SK-N-SH (cell line): ENCODE results near the gene HSF5. TPM values are rescaled to one million over a fixed set of nuclear protein-coding genes. Genes with fewer than 3 reads are reported as not detected.

Source experiments
- CTCF ChIA-PET: fragments of 300-600, 350-600 bp; formaldehyde crosslinking; extraction: SDS; loops from one replicate; lab custom pipeline; 2021; lab: Yijun Ruan, JAX
- POLR2A ChIA-PET: fragments of 350-600 bp; sonication (Branson Sonifier 250); formaldehyde crosslinking; extraction: SDS; loops from one replicate; lab custom pipeline; 2020; ENCODE audit warnings: antibody characterized with exemption, inconsistent platforms; lab: Yijun Ruan, JAX
- DNase-seq: peaks from one replicate; pipeline ENCODE4 v3.0.0; 2012
- H2AFZ ChIP-seq: fragments of 200-600 bp; sonication (generic); 2 replicates; pipeline ENCODE4 v1.8.1; 2016; ENCODE audit warnings: antibody characterized with exemption, mild to moderate bottlenecking, low read depth
- H3F3A ChIP-seq: fragments of 200-600 bp; sonication (generic); replicated peaks from 2 replicates; pipeline ENCODE3; 2016; ENCODE audit warnings: antibody characterized with exemption, mild to moderate bottlenecking; ENCODE audit not compliant: insufficient read depth
- H3K27ac ChIP-seq, 2 experiments: fragments of 200-500 bp in 1 of 2; fragments of 200-600 bp in 1 of 2; sonication (Bioruptor generic) in 1 of 2; sonication (generic), shearing (Covaris generic) in 1 of 2; 2 replicates each; pipeline versions ENCODE4 v1.5.1 to v1.6.1; 2014 to 2016; ENCODE audit warnings: low read depth in 2 of 2, inconsistent platforms in 1 of 2, low read length in 1 of 2, mild to moderate bottlenecking in 1 of 2, mixed read lengths in 1 of 2
- H3K27me3 ChIP-seq: fragments of 200-600 bp; sonication (generic), shearing (Covaris generic); 2 replicates; pipeline ENCODE4 v1.6.1; 2016; ENCODE audit warnings: mixed run types; ENCODE audit not compliant: insufficient read depth
- H3K36me3 ChIP-seq, 2 experiments: fragments of 200-500 bp in 1 of 2; fragments of 200-600 bp in 1 of 2; sonication (Bioruptor generic) in 1 of 2; sonication (generic) in 1 of 2; replicated peaks in 1 of 2; 2 replicates each; pipeline versions ENCODE3 to v1.5.1; 2014 to 2016; ENCODE audit warnings: low read length in 1 of 2, mild to moderate bottlenecking in 1 of 2; ENCODE audit not compliant: insufficient read depth in 2 of 2, control insufficient read depth in 1 of 2
- H3K4me1 ChIP-seq, 2 experiments: fragments of 200-500 bp in 1 of 2; fragments of 200-600 bp in 1 of 2; sonication (Bioruptor generic) in 1 of 2; sonication (generic), shearing (Covaris generic) in 1 of 2; 2 replicates each; pipeline versions ENCODE4 v1.5.1 to v1.6.1; 2014 to 2016; ENCODE audit warnings: low read depth in 1 of 2, low read length in 1 of 2, mixed run types in 1 of 2; ENCODE audit not compliant: insufficient read depth in 2 of 2, control insufficient read depth in 1 of 2
- H3K4me2 ChIP-seq: fragments of 200-600 bp; sonication (generic), shearing (Covaris generic); 2 replicates; pipeline ENCODE4 v1.6.1; 2017; ENCODE audit warnings: mixed run types
- H3K4me3 ChIP-seq, 2 experiments: fragments of 200-500 bp in 1 of 2; fragments of 200-600 bp in 1 of 2; sonication (Bioruptor generic) in 1 of 2; sonication (generic), shearing (Covaris generic) in 1 of 2; 2 replicates each; pipeline versions ENCODE4 v1.5.1 to v1.8.1; 2014 to 2016; ENCODE audit warnings: low read depth in 2 of 2, inconsistent platforms in 1 of 2, low read length in 1 of 2, mild to moderate bottlenecking in 1 of 2, mixed read lengths in 1 of 2, moderate library complexity in 1 of 2
- H3K79me2 ChIP-seq: fragments of 200-600 bp; sonication (generic); 2 replicates; pipeline ENCODE4 v1.8.1; 2017; ENCODE audit warnings: mild to moderate bottlenecking; ENCODE audit not compliant: insufficient read depth
- H3K9ac ChIP-seq: fragments of 200-600 bp; sonication (generic); 2 replicates; pipeline ENCODE4 v1.6.1; 2017; ENCODE audit warnings: mixed run types
- H3K9me2 ChIP-seq: fragments of 200-600 bp; sonication (generic); 2 replicates; pipeline ENCODE4 v1.6.1; 2017; ENCODE audit warnings: mixed run types
- H3K9me3 ChIP-seq: fragments of 200-600 bp; sonication (generic); 2 replicates; pipeline ENCODE4 v1.6.1; 2017; ENCODE audit warnings: mixed run types, mild to moderate bottlenecking, moderate library complexity
- H4K20me1 ChIP-seq: fragments of 200-600 bp; sonication (generic); 2 replicates; pipeline ENCODE4 v1.6.1; 2017; ENCODE audit warnings: mild to moderate bottlenecking, mixed run types; ENCODE audit not compliant: insufficient read depth
- CHD2 ChIP-seq: fragments of 150-350 bp; IDR thresholded peaks from 2 replicates; pipeline ENCODE4 v1.6.1; 2018; ENCODE audit warnings: low read length; ENCODE audit not compliant: partially characterized antibody
- ELF1 ChIP-seq: IDR thresholded peaks from 2 replicates; pipeline ENCODE4 v1.4.0; 2012
- FOSL2 ChIP-seq: IDR thresholded peaks from 2 replicates; pipeline ENCODE4 v1.4.0; 2012; ENCODE audit warnings: low read depth, mild to moderate bottlenecking, moderate library complexity, borderline replicate concordance
- MEF2A ChIP-seq: IDR thresholded peaks from 2 replicates; pipeline ENCODE4 v1.4.0; 2012; ENCODE audit warnings: low read depth, borderline replicate concordance
- NFIC ChIP-seq: IDR thresholded peaks from 2 replicates; pipeline ENCODE4 v1.4.0; 2012; ENCODE audit warnings: borderline replicate concordance
- NRF1 ChIP-seq: IDR thresholded peaks from 2 replicates; pipeline ENCODE4 v1.6.1; 2012; ENCODE audit warnings: low read depth, mild to moderate bottlenecking, low read length
- POLR2AphosphoS5 ChIP-seq: IDR thresholded peaks from 2 replicates; pipeline ENCODE4 v1.6.1; 2012; ENCODE audit warnings: low read depth, low read length
- RAD21 ChIP-seq: IDR thresholded peaks from 2 replicates; pipeline ENCODE4 v1.6.1; 2012; ENCODE audit warnings: mild to moderate bottlenecking, low read length
- RCOR1 ChIP-seq: fragments of 150-350 bp; IDR thresholded peaks from 2 replicates; pipeline ENCODE4 v1.6.1; 2017; ENCODE audit warnings: antibody characterized with exemption, low read length
- RXRA ChIP-seq: IDR thresholded peaks from 2 replicates; pipeline ENCODE4 v1.4.0; 2012; ENCODE audit warnings: low read depth, mild to moderate bottlenecking, borderline replicate concordance
- SIN3A ChIP-seq: IDR thresholded peaks from 2 replicates; pipeline ENCODE4 v1.6.1; 2012; ENCODE audit warnings: low read depth, mild to moderate bottlenecking, low read length, moderate library complexity, borderline replicate concordance
- SMC3 ChIP-seq: IDR thresholded peaks from 2 replicates; pipeline ENCODE4 v1.6.1; 2012; ENCODE audit warnings: low read depth, low read length, improper control_type of control experiment
- TCF12 ChIP-seq: IDR thresholded peaks from 2 replicates; pipeline ENCODE4 v1.4.0; 2012
- TEAD4 ChIP-seq: IDR thresholded peaks from 2 replicates; pipeline ENCODE4 v1.4.0; 2012; ENCODE audit warnings: mild to moderate bottlenecking, borderline replicate concordance; ENCODE audit not compliant: insufficient read depth
- WGBS: methylation state at CpG from one replicate; pipeline ENCODE4 v1.1.6; 2017; ENCODE audit warnings: low lambda C conversion rate; 5-methylcytosine and 5-hydroxymethylcytosine counted together
- polyA plus RNA-seq, 3 experiments: library from polyadenylated mRNA; depleted of rRNA; stranded (reverse); fragments of >200 nt; gene quantifications; 2 replicates each; pipeline ENCODE4 v1.2.3, GENCODE V29; 2012
- TF ChIP-seq, protein P1 (sequence below): IDR thresholded peaks from 2 replicates; pipeline ENCODE4 v1.6.1; 2012; ENCODE audit warnings: mild to moderate bottlenecking, low read depth, low read length, moderate library complexity
- TF ChIP-seq, protein P2 (sequence below): fragments of 200-600 bp; sonication (generic); IDR thresholded peaks from 2 replicates; pipeline ENCODE4 v1.6.1; 2017; ENCODE audit warnings: antibody characterized with exemption, mild to moderate bottlenecking, moderate library complexity
- TF ChIP-seq, protein P3 (sequence below): fragments of 150-350 bp; IDR thresholded peaks from 2 replicates; pipeline ENCODE4 v1.6.1; 2017; ENCODE audit warnings: antibody characterized with exemption, low read length, low read depth, borderline replicate concordance

The HSF5 gene
- polyA plus RNA-seq, 1 of the 3 experiments (the other 2 are of a cell fraction) = not detected

DNA sequence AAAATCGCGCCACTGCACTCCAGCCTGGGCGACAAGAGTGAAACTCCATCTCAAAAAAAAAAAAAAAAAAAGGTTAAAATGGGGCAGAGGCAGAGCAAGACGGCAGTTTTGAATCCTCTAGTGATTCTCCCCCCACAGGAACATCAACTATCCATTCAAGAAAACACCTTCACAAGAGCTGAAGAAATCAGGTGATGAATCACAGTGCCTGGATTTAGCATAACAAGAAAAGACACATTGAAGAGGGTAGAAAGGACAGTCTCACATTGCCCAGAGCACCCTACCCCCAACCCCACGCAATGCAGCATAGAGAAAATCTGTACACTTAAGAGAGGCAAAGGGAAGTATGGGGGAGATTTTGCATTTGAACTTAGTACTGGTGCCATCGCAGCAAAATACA is 42.1 kb downstream of the HSF5 start:
- CTCF ChIA-PET = interaction anchor here (0.8 to 3.7 kb wide), 8 partner anchors 8 to 324 kb away, joined by 3 to 25 read pairs (median 10); partner anchors contain the start of gene RNF43
- Histone ChIP-seq H3K36me3 (no peaks in the 10 kb centered on the region), H3F3A (no peaks in the 10 kb centered on the region), H3K27me3 (peaks cover 5% of the 10 kb centered on the region; the same call in 1 of the 2 replicates), H3K79me2 (no peaks in the 10 kb centered on the region), H3K27ac (no peak overlapping the region), H3K4me1 (no peaks in the 10 kb centered on the region), H3K9me2 (no peaks in the 10 kb centered on the region), H4K20me1 (no peaks in the 10 kb centered on the region), H3K4me2 (no peak overlapping the region), H3K9ac (no peak overlapping the region), H3K9me3 (no peaks in the 10 kb centered on the region), H2AFZ (no peak overlapping the region), H3K4me3 (no peak overlapping the region)
- no peak for DNase-seq
- no peak for TF ChIP-seq MEF2A
- no peak for TF ChIP-seq RXRA
- no peak for TF ChIP-seq NFIC
- no peak for TF ChIP-seq FOSL2
- no peak for TF ChIP-seq TCF12
- TF ChIP-seq SMC3 = no peak
- no peak for TF ChIP-seq NRF1
- no peak for TF ChIP-seq SIN3A
- TF ChIP-seq RAD21 = no peak
- TF ChIP-seq, protein P1, sequence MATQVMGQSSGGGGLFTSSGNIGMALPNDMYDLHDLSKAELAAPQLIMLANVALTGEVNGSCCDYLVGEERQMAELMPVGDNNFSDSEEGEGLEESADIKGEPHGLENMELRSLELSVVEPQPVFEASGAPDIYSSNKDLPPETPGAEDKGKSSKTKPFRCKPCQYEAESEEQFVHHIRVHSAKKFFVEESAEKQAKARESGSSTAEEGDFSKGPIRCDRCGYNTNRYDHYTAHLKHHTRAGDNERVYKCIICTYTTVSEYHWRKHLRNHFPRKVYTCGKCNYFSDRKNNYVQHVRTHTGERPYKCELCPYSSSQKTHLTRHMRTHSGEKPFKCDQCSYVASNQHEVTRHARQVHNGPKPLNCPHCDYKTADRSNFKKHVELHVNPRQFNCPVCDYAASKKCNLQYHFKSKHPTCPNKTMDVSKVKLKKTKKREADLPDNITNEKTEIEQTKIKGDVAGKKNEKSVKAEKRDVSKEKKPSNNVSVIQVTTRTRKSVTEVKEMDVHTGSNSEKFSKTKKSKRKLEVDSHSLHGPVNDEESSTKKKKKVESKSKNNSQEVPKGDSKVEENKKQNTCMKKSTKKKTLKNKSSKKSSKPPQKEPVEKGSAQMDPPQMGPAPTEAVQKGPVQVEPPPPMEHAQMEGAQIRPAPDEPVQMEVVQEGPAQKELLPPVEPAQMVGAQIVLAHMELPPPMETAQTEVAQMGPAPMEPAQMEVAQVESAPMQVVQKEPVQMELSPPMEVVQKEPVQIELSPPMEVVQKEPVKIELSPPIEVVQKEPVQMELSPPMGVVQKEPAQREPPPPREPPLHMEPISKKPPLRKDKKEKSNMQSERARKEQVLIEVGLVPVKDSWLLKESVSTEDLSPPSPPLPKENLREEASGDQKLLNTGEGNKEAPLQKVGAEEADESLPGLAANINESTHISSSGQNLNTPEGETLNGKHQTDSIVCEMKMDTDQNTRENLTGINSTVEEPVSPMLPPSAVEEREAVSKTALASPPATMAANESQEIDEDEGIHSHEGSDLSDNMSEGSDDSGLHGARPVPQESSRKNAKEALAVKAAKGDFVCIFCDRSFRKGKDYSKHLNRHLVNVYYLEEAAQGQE = no peak
- no peak for TF ChIP-seq RCOR1
- no peak for TF ChIP-seq POLR2AphosphoS5
- TF ChIP-seq CHD2 = no peak
- TF ChIP-seq ELF1 = no peak
- 59% methylated on average over 6 of the region's 6 CpGs for WGBS
- POLR2A ChIA-PET = no interaction called here

DNA sequence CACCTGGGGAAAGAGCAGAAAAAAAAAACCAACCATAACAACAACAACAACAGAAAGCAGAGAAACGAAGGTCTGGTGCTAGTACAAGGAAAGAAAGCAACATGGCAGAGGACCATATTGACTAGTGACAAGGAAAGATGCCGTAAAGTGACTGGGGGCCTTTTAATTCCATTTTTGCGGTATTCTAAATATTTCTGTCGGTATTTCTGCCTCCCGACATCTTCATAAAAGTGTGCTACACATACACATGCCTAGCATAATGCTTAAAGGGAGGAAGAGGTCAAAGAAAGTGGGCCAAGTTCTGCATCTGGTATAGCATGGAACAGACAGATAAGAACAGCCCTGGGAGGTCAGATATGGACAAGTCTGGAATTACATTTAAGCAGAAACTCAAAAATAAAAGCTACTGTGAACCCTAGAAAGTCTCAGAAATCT is 51.4 kb downstream of the HSF5 start:
- Histone ChIP-seq H3K9ac (no peak overlapping the region), H2AFZ (no peak overlapping the region), H3K9me2 (no peaks in the 10 kb centered on the region), H3K4me2 (no peak overlapping the region), H3K36me3 (no peaks in the 10 kb centered on the region), H4K20me1 (no peaks in the 10 kb centered on the region), H3K79me2 (no peaks in the 10 kb centered on the region), H3K4me1 (no peaks in the 10 kb centered on the region), H3K27me3 (0 out of 2 replicates have a peak, but pooled peaks cover 12% of the 10 kb centered on the region), H3K9me3 (no peaks in the 10 kb centered on the region), H3F3A (no peaks in the 10 kb centered on the region), H3K27ac (no peak overlapping the region), H3K4me3 (no peak overlapping the region)
- POLR2A ChIA-PET = no interaction called here
- 19% methylated on average over 5 of the region's 5 CpGs for WGBS
- no peak for DNase-seq
- CTCF ChIA-PET = interaction anchor here (1.1 to 4.1 kb wide), 5 partner anchors 11 to 187 kb away, joined by 3 to 21 read pairs (median 12); partner anchors contain the start of gene RNF43
- TF ChIP-seq, protein P2, sequence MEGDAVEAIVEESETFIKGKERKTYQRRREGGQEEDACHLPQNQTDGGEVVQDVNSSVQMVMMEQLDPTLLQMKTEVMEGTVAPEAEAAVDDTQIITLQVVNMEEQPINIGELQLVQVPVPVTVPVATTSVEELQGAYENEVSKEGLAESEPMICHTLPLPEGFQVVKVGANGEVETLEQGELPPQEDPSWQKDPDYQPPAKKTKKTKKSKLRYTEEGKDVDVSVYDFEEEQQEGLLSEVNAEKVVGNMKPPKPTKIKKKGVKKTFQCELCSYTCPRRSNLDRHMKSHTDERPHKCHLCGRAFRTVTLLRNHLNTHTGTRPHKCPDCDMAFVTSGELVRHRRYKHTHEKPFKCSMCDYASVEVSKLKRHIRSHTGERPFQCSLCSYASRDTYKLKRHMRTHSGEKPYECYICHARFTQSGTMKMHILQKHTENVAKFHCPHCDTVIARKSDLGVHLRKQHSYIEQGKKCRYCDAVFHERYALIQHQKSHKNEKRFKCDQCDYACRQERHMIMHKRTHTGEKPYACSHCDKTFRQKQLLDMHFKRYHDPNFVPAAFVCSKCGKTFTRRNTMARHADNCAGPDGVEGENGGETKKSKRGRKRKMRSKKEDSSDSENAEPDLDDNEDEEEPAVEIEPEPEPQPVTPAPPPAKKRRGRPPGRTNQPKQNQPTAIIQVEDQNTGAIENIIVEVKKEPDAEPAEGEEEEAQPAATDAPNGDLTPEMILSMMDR = no peak
- TF ChIP-seq, protein P1 = no peak
- no peak for TF ChIP-seq TEAD4
- TF ChIP-seq, protein P3, sequence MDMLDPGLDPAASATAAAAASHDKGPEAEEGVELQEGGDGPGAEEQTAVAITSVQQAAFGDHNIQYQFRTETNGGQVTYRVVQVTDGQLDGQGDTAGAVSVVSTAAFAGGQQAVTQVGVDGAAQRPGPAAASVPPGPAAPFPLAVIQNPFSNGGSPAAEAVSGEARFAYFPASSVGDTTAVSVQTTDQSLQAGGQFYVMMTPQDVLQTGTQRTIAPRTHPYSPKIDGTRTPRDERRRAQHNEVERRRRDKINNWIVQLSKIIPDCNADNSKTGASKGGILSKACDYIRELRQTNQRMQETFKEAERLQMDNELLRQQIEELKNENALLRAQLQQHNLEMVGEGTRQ = no peak
- TF ChIP-seq FOSL2 = no peak
